ENCODE measurements around the gene GATA2. TPM values are rescaled to one million over a fixed set of nuclear protein-coding genes. Genes with fewer than 3 reads are reported as not detected.

The GATA2 gene
- total and polyA plus RNA-seq, 2 of the 8 experiments (the other 6 are each of a cell fraction or from before 2014, with no cell fraction given): 0.03 to 0.30 TPM

- Histone ChIP-seq H2BK12ac (ENCODE audit: low read depth, low read length) (peak overlapping the region; percentile 99; the same call in 1 of the 2 replicates), H3K23ac (ENCODE audit: insufficient read length) (no peak overlapping the region), H4K8ac (ENCODE audit: extremely low read depth, insufficient read depth, low read length) (0 out of 2 replicates have a peak overlapping the region, but pooled peaks have one; percentile 52), H3K23me2 (ENCODE audit: low read depth, low read length) (peaks cover 9% of the 10 kb centered on the region; the same call in 1 of the 2 replicates), H2BK120ac (replicated peaks; ENCODE audit: low read depth, low read length) (no peak overlapping the region), H3K79me2 (ENCODE audit: control insufficient read depth in 1 of 2, insufficient read depth in 2 of 2, low read length in 2 of 2) (no peaks in the 10 kb centered on the region), H3K4me2 (ENCODE audit: insufficient read depth in 1 of 2, low read depth in 2 of 2, low read length in 2 of 2) (peak overlapping the region; percentile 95 to 100), H3K27ac (ENCODE audit: low read depth, low read length) (no peak overlapping the region), H3K14ac (ENCODE audit: insufficient read length) (no peak overlapping the region), H2AK5ac (ENCODE audit: low read depth, low read length) (peak overlapping the region; percentile 86; the same call in 1 of the 2 replicates), H4K91ac (replicated peaks; ENCODE audit: insufficient read length, low read length) (peak overlapping the region; percentile 81), H3K4ac (replicated peaks; ENCODE audit: insufficient read length, low read depth, low read length) (no peak overlapping the region), H2BK20ac (ENCODE audit: low read length) (peak overlapping the region; percentile 99), H2BK5ac (ENCODE audit: low read depth, low read length) (peak overlapping the region; percentile 97; the same call in 1 of the 2 replicates), H2BK15ac (ENCODE audit: low read length) (peak overlapping the region; percentile 88; the same call in 1 of the 2 replicates), H3K9ac (replicated peaks in 1 of 4; ENCODE audit: extremely low read depth in 1 of 4, low read depth in 3 of 4, low read length in 3 of 4) (no peak overlapping the region), H3K9me3 (ENCODE audit: insufficient read depth in 2 of 2, low read depth in 1 of 2, low read length in 1 of 2) (no peaks in the 10 kb centered on the region), H3K18ac (ENCODE audit: extremely low read depth, low read length) (peak overlapping the region; percentile 97), H2AFZ (ENCODE audit: low read length) (0 out of 2 replicates have a peak overlapping the region, but pooled peaks have one; percentile 76), H3K4me3 (ENCODE audit: extremely low read depth in 1 of 4, insufficient read depth in 2 of 4, low read depth in 3 of 4, low read length in 4 of 4) (peak overlapping the region; percentile 33 to 62 (median 45); a peak in 7 of 8 replicates), H3K79me1 (ENCODE audit: low read depth, low read length) (no peaks in the 10 kb centered on the region), H3K56ac (replicated peaks; ENCODE audit: insufficient read length, low read depth, low read length) (peak overlapping the region; percentile 20), H3K27me3 (replicated peaks in 1 of 4; ENCODE audit: control insufficient read depth in 3 of 4, extremely low read depth in 1 of 4, insufficient read depth in 3 of 4, low read length in 3 of 4) (peaks cover 11 to 68% (median 59%) of the 10 kb centered on the region in 4 experiments), H3K36me3 (ENCODE audit: control insufficient read depth in 2 of 4, insufficient read depth in 4 of 4, low read length in 3 of 4) (no peaks in the 10 kb centered on the region), H4K20me1 (replicated peaks in 1 of 2; ENCODE audit: control insufficient read depth in 1 of 2, insufficient read depth in 2 of 2, low read length in 2 of 2) (peaks cover 6 to 10% of the 10 kb centered on the region in 2 experiments), H4K5ac (ENCODE audit: insufficient read length, low read depth, low read length) (peak overlapping the region; percentile 37), H3K4me1 (replicated peaks in 1 of 4; ENCODE audit: control insufficient read depth in 3 of 4, insufficient read depth in 4 of 4, low read length in 3 of 4) (peaks cover 6 to 49% (median 39%) of the 10 kb centered on the region in 4 experiments)
- WGBS, 2 experiments (ENCODE audit: extremely low coverage in 1 of 2, insufficient coverage in 1 of 2, insufficient read length in 1 of 2, insufficient replicate concordance in 2 of 2, low coverage in 1 of 2, low lambda C conversion rate in 2 of 2, missing lambda C conversion rate in 1 of 2): 36% methylated on average over 13 of the region's 13 CpGs; no CpG with 5 or more reads in 1 of the 2 experiments
- ChIA-PET POLR2A (ENCODE audit: partially characterized antibody) (interaction anchor here (0.8 to 2.5 kb wide), 15 partner anchors 11 to 146 kb away, joined by 3 to 5 read pairs (median 4); no protein-coding TSS in a partner anchor), CTCF (ENCODE audit: partially characterized antibody) (interaction anchor here (0.6 to 2.9 kb wide), 4 partner anchors 53 to 205 kb away, joined by 3 to 7 read pairs (median 4); no protein-coding TSS in a partner anchor)
- DNase-seq (ENCODE audit: low read depth in 1 of 2, low spot score in 2 of 2): peak in 1 of 2 experiments; percentile 38
- TF ChIP-seq RNF2 (IDR thresholded peaks at IDR 0.05; ENCODE audit: borderline replicate concordance, low read depth, low read length, missing control alignments, poor library complexity, severe bottlenecking) (peak; percentile 38), SAP30 (IDR thresholded peaks at IDR 0.05; ENCODE audit: insufficient read depth, insufficient replicate concordance, low read length) (peak; percentile 23), ASH2L (IDR thresholded peaks at IDR 0.05; ENCODE audit: low read length) (peak; percentile 35), CTBP2 (IDR thresholded peaks at IDR 0.05; ENCODE audit: borderline replicate concordance, insufficient read depth, insufficient read length, low read length) (no peak), EZH2 (IDR thresholded peaks at IDR 0.05; ENCODE audit: low read depth, low read length, severe bottlenecking) (peak; percentile 64), SIN3A (conservative IDR thresholded peaks at IDR 0.05 in 1 of 2, IDR thresholded peaks at IDR 0.05 in 1 of 2; ENCODE audit: low read depth in 1 of 2, low read length in 2 of 2) (no peak), E2F6 (IDR thresholded peaks at IDR 0.05) (peak; percentile 10; the same call in 1 of the 2 replicates)
- no peak for FAIRE-seq
Observed at GRCh38 chr3:128431803-128432300, 61.1 kb downstream of the GATA2 start.
